Adrenal gland (tissue), 5 donors: Measurements from ENCODE around the gene POFUT1.

ENCODE experiments used
- POLR2A ChIP-seq, 2 donors: fragments of 450-650 bp; IDR thresholded peaks; one replicate each; pipeline ENCODE4 v1.6.1; 2017; ENCODE audit warnings: antibody characterized with exemption in 2 of 2, mild to moderate bottlenecking in 2 of 2, moderate library complexity in 1 of 2
- TF ChIP-seq, protein P1 (sequence below), 6 experiments: fragments of 450-650 bp in 4 of 6; fragments of 200-600 bp in 2 of 6; sonication (generic) in 1 of 6; IDR thresholded peaks; 1 replicate in 5 of 6; 2 replicates in 1 of 6; pipeline versions ENCODE4 v1.5.1 to v1.8.0; 2016 to 2021; ENCODE audit warnings: antibody characterized with exemption in 6 of 6, mild to moderate bottlenecking in 2 of 6, moderate library complexity in 1 of 6
- donor health status: DM: no; HTN: no; CAD: no.

- no peak for TF ChIP-seq POLR2A (IDR thresholded peaks at IDR 0.05)
- TF ChIP-seq, protein P1, sequence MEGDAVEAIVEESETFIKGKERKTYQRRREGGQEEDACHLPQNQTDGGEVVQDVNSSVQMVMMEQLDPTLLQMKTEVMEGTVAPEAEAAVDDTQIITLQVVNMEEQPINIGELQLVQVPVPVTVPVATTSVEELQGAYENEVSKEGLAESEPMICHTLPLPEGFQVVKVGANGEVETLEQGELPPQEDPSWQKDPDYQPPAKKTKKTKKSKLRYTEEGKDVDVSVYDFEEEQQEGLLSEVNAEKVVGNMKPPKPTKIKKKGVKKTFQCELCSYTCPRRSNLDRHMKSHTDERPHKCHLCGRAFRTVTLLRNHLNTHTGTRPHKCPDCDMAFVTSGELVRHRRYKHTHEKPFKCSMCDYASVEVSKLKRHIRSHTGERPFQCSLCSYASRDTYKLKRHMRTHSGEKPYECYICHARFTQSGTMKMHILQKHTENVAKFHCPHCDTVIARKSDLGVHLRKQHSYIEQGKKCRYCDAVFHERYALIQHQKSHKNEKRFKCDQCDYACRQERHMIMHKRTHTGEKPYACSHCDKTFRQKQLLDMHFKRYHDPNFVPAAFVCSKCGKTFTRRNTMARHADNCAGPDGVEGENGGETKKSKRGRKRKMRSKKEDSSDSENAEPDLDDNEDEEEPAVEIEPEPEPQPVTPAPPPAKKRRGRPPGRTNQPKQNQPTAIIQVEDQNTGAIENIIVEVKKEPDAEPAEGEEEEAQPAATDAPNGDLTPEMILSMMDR (IDR thresholded peaks at IDR 0.05): no peak
Measured at GRCh38 chr20:32215729-32216128, 8.0 kb downstream of the POFUT1 start.
